Activated T-cell treated with anti-CD3 and anti-CD28 coated beads for 24 hours (primary cell): Measurements from ENCODE around the gene NHEJ1.

ENCODE experiments used
- DNase-seq: peaks from one replicate; pipeline ENCODE4 v3.0.0-alpha.2; 2020; ENCODE audit warnings: low read depth

The NHEJ1 gene

GRCh38 chr2:219087361-219087760 is 73.3 kb downstream of the NHEJ1 start:
- DNase-seq, result no peak

- DNase-seq, result no peak
Measured at GRCh38 chr2:219086196-219086595, 74.4 kb downstream of the NHEJ1 start.

DNA sequence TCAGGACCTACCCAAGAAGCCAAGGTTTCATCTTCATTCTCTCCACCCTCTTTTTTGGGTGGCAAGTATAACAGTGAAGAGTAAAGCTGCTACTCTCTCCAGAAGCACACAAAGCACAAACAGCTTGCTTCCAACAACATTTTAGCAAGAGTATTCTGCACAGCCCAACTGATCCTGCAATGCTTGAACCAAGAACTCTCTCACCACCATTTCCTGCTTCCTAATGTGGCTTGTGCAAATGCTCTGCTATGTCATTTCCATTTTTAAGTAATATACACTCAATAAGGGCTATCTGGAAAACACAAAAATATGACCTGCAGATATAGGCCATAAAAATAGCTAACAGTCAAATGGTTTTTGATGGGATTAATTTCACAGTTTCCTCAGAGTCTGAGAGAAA is 75.8 kb downstream of the NHEJ1 start:
- DNase-seq, result no peak

GRCh38 chr2:219082332-219082958 is 78.2 kb downstream of the NHEJ1 start:
- DNase-seq, result no peak

DNA sequence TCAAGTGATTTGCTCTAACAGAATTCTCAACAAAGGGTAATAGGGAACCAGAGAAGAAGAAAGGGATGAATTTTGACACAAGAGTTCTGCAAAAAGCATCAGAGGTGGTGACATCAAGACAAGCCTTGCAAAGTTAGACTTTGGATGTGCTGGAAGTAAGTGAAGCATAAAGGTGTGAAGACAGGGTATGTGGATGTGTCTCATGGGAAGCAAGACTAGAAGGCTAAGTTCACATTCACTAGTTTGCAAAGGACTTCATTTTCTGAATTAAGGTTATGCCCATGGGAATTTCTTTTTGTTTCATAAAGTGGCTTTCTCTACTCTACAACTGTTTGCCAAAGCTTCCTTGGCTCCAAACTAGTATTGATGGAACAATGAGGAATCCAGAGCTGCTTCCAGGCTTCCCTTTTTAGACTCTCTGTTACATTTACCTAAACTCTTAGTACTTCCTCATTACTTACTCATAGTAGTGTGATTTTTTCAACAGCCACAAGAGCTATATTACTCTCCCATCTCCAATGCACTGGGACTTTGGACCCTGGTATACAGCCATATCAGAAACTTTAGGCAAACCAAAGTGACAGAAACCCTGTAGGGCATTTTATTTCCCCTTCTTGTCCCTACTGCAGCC is 78.8 kb downstream of the NHEJ1 start:
- DNase-seq, result no peak

GRCh38 chr2:219081096-219081495 is 79.5 kb downstream of the NHEJ1 start:
- no peak for DNase-seq

DNA sequence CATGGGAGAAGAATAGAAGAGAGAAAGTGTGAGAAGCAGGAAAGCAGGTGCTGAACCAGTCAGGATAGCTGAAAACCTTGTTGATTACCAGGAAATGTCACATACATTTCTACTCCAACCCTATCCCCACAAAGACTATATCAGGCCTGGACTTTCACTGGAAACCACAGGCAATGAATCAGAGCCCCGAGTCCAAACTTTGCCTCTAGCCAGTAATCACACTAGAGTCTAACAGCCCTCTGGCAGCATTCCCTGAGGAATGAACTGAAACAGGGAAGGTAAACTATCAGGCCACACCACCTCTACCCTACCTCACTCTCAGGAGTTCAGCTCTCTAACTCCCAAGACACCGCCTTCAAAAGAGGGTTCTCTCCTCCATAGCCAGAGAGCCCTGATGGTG is 81.2 kb downstream of the NHEJ1 start:
- no peak for DNase-seq

DNA sequence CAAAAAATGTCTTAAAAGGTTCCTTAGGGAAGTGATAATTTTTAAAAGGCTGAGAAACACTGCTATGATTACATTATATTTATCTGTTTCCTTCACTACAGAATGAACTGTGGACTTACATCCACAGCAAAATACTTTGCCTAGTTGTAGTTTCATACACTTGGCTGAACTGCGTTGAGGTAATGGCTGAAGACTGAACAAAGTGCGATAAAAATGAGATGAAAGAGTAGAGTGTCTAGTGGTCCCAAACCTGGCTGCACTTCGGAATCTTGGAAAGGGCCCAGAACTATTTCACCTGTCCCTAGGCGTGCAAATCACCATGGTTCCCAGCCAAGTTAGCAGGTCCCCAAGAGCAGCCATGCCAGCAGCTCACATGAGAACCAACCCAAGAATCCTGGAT is 81.7 kb downstream of the NHEJ1 start:
- no peak for DNase-seq

GRCh38 chr2:219078126-219078525 is 82.5 kb downstream of the NHEJ1 start:
- DNase-seq, result no peak

DNA sequence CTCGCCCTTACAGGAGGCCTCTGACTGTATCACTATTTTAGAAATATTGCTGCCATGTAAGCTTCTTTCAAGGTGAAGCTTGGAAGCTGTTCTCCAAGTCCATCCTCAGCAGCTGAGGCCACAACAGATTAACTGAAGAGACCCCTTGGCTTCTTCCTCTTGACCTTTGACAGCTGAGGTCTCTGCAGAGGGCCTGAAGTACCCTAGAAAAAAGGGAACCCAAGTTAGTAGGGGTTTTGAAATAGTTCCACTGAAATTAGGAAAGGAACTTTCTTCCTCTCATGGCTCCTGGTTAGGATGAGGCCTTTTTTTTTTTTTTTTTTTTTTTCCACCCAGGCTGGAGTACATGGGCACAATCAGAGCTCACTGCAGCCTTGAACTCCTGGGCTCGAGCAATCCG is 84.4 kb downstream of the NHEJ1 start:
- no peak for DNase-seq

- DNase-seq, result no peak
Measured at GRCh38 chr2:219073413-219074129, 87.0 kb downstream of the NHEJ1 start.

DNA sequence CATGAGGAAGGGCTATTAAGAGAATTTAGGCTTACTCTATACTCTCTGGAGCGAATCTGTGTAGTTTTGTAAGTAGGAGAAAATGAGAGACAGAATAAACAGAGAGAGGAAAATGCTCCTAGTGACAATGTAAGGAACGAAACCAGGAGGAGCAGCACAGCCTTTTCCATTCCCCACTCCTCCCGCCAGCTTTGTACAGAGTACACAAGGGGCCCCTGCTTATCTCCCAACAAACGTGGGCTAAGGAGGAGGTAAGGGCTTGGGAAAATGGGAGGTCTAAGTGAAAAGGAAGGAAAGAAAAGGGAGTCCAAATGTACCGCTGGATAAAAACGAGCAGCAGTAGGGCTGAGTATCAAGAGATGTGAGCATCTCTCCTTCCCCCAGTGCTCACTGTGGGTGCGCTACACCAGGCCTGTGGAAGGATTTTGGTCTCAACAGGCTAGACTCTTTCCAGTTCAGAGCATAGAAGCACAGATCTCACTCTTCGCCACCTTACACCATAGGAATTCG is 87.8 kb downstream of the NHEJ1 start:
- DNase-seq, result no peak

- DNase-seq, result no peak
Measured at GRCh38 chr2:219071131-219071816, 89.3 kb downstream of the NHEJ1 start.

GRCh38 chr2:219065484-219065883 is 95.1 kb downstream of the NHEJ1 start:
- DNase-seq, result no peak

DNA sequence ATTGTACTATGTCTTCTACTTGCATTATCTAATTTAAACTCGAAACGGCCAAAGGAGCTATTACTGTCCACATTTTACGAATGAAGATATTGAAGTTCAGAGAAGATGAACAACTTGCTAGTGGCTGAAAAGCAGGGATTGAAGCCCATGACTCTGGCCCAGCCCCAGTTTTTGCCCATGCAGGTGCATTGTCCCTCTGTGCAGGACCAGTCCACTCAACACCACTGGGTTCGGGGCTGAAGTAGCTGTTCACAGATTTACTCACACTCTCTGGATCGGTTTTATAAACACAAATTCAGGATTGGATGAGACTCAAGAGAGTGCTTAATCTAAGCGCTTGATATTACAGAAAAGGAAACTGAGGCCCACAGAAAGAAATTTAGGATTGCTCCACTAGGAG is 98.5 kb downstream of the NHEJ1 start:
- no peak for DNase-seq

GRCh38 chr2:219060821-219061791 is 99.5 kb downstream of the NHEJ1 start, which contains the start of gene IHH:
IHH (minus strand) TSS chr2:219060921; CDS start chr2:219060467, 454 bp downstream.
- no peak for DNase-seq

DNA sequence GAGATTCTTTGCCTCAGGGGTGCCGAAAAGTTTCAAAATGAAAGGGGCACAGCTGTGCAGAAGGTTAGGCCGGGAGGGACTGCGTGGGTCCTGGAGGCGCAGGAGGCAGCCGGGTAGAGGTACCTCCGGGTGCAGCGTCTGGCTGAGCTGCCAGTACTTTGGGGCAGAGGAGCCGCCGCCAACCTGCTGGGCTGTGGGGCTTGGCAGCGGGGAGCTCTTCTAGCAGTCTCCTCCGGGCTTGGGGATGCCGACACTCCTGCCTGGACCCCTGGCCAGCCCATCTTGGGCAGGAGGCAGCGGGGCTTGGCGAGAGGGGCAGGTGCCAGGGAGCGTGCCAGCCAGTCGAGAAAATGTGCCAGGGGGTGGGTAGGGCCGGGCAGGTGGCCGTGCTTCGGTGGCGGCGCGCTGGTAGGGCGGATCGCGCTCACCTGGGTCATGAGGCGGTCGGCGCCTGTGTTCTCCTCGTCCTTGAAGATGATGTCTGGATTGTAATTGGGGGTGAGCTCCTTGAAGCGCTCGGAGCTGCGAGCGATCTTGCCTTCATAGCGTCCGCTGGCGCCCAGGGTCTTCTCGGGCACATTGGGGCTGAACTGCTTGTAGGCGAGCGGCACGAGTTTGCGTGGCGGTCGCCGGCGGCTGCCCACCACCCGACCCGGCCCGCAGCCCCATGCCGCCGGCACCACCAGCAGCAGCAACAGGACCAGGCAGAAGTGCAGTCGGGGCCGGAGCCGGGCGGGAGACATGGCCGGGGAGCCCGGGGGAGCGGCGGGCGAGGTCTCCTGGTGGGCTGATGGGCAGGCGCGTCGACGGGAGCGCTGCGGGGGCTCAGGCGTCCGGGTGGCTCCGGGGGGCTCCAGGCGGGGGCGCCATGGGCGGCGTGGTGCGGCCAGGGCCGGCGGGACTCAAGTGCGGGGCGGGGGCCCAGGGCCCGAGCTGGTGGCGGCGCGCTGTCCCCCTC is 100.6 kb downstream of the NHEJ1 start:
- DNase-seq, result no peak

DNA sequence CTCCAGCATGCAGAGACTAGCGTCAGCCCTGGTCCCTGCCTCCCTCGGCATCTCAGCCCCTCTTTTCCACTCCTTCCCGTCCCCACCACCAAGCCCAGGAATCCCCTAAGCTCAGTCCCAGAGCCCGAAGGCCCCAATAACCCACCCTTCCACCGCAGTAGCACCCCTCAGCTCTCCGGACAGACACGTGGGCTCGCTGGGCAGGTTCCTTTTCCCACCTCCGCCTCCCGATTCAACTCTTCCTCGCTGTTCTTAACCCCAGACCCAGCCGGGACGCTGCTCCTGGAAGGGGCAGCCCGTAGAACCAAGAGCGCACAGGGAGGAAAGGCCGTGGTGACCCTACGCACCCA is 101.3 kb downstream of the NHEJ1 start:
- no peak for DNase-seq

DNA sequence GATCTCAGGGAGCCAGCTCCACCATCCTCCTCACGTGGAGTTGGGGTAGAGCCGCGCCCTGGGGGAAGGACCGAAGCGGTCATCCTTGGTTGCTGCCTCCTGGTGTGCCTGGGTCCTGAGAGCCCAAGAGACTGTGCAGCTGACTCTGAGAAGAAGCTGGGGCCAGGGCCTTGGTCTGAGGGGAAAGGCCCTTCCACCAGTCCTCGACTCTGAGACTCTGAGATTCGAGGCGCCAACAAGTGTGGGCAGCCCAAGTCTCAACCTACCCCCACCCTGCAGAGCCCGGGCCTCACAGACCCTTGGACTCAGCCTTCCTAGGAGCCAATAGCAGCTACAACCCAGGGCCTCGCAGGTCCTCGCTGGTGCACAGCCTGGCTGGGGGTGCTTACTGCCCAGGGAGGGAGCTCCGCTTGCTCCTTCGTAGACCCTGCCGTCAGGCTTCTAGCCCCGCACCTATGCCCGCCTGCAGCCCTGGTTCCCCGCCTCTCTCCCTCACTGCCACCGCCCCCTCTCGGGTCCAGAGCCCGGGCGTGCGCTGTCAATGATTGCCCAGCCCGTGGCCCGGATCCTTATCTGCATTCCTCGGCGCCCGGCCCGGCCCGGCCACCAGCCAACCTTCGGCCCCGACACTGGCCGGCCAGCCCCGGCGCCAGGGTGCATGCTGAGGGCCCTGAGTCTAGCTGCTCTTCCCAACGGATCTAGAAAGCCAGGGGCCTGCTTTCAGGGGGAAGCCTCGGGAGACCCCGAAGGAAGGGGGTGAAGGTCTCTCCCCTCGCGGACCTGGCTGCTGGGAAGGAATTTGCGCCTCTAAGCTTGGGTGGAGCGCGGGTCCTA is 101.9 kb downstream of the NHEJ1 start:
- DNase-seq, result no peak
